NCI-H187 treated with DMSO at 0.1 percent for 48 hours (cell line): ENCODE data around the gene ELMOD1.

Source experiments
- DNase-seq: peaks from one replicate; lab custom pipeline; 2025; lab: John Stamatoyannopoulos, UW

The ELMOD1 gene

DNA sequence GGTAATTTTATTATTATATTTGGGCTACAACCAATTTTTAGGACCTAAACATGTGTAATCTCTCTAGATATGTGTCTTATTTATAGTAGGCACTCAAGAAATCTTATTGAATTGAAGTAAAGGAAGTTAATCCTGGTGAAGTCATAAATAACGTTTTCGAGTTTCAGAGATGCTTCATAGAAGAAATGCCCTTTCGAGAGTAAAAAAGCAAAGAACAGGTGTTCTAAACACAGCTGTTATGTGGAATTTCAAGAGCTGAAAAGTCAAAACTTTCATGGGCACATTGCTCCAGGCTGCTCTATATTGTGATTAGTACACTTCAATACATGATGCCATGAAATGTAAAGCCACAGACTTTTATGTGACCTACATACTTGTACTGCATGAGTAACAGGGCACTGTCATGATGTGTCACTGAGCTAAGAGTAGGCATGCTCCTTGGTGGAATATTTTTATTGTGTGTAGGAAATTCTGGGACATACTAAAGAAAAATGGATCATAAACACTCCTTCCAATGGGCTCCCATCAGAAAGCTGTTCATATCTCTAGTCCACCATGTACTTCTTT, 7.2 kb upstream of the ELMOD1 start:
- no peak for DNase-seq

- no peak for DNase-seq
Observed at GRCh38 chr11:107587306-107587979, 3.5 kb upstream of the ELMOD1 start.

DNA sequence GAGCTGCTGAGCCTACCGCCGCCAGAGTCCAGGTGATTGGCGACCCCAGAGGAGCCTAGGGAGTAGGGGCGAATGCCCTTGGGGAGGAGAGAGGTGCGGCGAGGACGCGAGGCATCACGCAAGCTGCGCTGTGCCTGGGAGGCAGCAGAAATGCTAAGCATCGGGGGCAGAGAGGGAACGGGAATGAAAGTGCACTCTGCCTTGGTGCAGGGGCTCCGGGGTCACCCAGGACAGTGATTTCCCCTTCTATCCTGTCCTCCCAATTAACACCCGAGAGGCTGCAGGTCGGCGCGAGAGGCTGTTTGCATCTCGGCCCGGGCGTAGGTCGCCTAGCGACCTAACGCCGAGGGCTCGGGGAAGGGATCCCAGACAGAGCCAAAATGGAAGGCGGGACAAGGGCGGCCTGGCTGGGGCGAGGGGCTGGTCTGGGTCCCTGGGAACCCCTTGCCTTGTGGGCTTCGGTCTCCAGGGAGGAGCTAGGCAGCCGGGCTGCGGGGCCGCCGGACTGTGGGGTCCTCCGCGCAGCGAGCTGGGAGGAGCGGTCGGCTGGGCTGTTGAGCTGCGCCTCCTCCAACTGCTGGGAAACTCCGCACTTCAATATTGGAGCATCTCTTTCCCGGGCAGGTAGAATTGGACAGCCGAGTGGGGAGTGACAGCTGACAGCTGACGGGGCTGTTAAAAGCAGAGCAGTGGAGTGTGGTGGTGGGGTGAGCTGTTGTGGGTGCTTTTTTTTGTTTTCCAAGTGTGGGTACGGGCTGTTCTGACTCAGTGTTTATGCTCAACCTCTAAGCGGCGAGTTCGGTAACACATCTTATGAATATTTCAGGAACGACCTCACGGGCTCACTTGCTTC, 657 bp downstream of the ELMOD1 start:
- DNase-seq: no peak

- no peak for DNase-seq
Observed at GRCh38 chr11:107592231-107592590, 1.3 kb downstream of the ELMOD1 start.

GRCh38 chr11:107592813-107593212, 1.9 kb downstream of the ELMOD1 start:
- DNase-seq: no peak

- DNase-seq: no peak
Observed at GRCh38 chr11:107593951-107594350, 3.0 kb downstream of the ELMOD1 start.

DNA sequence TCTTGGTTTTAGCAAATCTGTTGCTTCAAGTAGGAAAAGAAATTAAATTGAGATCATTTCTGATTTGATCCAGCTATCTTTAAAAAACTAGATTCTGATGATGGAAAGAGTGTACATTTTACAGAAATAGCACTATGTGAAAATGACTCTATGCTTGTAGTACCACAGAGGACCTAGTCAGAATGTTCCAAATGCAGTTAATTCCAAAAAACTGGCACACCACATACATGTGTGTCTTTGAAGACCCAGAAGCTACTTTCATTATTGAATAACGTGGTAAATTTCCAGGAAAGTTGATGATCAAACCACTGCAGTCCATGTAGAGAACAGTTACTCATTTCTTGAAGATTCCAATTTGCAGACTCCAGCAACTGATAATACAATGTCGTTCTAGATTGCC, 3.8 kb downstream of the ELMOD1 start:
- no peak for DNase-seq

GRCh38 chr11:107598225-107599139, 7.5 kb downstream of the ELMOD1 start:
- DNase-seq: no peak

DNA sequence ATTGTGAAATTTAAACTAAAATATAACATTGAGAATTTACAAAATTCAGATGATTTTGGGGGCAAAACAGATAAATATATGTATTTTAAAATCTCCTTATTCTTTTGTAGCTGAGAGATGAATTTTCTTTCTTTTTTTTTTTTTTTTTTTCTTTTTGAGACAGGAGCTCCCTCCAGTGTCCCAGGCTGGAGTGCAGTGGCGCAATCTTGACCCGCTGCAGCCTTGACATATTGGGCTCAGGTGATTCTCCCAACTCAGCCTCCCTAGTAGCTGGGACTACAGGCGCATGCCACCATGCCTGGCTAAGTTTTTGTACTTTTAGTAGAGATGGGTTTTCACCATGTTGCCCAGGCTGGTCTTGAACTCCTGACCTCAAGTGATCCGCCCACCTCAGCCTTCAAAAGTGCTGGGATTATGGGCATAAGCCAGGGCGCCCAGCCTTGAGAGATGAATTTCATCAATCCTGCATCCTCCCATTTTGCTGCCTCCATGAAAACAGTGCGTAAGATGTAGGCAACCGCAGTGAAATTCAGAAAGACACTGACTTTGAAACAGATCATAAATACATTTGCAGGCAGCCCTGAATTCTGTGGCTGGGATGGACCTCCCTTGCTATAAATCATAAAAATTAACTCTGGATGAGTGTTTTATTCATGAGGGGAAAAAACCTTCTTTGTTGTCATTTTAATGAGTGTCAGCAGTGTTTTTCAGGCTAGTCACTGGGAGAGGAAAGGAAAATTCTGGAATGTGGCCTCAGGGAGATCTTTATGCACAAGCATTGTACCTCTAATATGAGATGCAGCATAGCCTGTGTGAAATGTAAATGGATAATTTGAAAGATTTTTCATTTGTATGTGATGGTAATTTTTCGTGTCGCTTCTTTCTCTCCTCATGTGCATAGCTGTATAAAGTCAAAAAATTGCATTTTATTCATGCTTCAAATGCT, 14.4 kb downstream of the ELMOD1 start:
- no peak for DNase-seq

DNA sequence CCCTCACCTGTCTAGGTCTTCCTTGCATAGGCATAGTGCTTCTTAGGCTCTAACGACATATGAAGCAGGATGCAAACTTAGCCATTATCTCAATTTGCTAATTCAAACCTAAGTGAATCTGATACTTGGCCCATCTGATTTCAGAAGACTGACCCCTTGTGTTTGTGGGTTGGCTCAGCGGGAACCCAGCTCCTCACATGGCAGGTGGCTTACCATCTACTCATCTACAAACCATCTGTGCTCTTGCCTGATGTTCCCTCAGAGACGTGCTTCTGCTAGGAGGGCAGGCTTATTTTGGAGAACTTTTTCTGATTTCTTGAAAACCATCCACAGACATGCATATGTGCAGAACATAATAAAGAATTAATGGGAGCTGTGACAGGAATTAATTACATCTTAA, 15.2 kb downstream of the ELMOD1 start:
- no peak for DNase-seq

DNA sequence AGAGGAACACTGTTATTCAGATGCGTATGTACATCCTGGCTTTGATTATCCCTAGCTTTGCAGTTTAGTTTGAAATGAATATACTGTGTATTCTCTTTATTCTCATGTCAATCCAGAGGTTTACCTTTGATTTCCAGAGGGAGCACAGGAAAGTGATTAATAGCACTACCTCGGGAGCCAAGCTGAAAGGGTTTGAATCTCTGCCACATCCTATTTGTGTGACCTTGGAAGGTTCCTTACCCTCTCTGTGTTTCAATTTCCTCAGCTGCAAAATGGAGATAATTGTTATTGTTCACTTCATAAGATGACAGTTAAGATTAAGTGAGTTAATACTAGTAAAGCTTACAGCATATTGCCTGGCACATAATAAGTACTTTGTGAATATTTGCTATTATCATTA, 17.9 kb downstream of the ELMOD1 start:
- no peak for DNase-seq

DNA sequence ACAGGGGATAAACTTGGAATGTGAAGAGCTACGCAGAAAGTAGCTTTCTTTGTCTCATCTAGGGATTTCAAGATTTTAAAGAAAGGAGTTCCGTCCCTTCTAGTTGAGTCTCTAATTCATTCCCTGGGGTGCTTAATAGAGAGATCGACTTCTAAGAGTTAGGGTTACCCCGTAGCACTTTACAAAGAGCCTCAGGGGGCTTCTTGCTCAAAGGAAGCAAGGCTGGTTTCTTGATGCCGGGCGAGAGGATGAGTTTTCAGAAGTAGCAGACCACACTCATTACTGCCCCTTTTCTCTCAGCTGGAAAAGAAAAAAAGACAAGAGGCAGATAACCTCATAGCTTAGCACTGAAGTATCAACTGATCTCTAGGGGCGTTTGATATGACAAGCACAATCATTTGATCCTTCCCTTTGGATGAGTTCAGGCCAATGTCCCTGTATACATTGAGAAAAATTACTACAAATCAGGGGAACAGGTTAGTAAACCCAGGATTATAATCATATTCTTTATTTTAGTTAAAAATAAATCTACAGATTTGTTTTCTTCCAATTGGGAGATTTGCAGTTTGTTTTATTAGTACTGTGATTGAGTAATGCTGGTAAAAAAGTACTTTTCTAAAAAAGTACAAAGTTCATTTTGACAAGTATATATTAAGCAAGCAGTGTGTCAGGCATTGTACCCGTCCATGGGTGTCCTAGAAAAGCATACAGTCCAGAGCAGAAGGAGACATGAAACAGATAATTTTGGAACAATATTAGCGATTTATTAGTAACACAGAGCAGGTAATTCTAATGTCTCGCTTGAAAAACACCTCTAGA, 18.7 kb downstream of the ELMOD1 start:
- no peak for DNase-seq

DNA sequence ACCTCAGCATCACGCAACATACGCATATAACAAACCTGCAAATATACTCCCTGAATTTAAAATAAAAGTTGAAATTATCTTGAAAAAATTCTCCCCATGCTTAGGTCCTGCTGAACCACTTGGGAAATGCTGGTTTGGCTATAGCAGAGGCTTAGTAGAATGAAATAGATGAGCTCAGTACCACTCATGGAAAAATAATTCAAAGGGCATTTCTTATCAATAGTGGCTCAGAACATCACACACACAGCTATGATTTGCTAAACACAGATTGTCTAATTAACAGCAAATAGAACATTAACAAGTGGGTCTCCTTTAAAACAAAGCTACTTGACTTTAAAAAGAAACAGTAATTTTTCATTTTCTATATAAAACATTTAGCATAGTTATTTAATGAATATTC, 21.5 kb downstream of the ELMOD1 start:
- DNase-seq: no peak

- DNase-seq: no peak
Observed at GRCh38 chr11:107619926-107620325, 29.0 kb downstream of the ELMOD1 start.

- no peak for DNase-seq
Observed at GRCh38 chr11:107621081-107621480, 30.1 kb downstream of the ELMOD1 start.

- DNase-seq: no peak
Observed at GRCh38 chr11:107623183-107623582, 32.2 kb downstream of the ELMOD1 start.

- no peak for DNase-seq
Observed at GRCh38 chr11:107624983-107625684, 34.2 kb downstream of the ELMOD1 start.

- DNase-seq: no peak
Observed at GRCh38 chr11:107625685-107625989, 34.7 kb downstream of the ELMOD1 start.

- no peak for DNase-seq
Observed at GRCh38 chr11:107631043-107631442, 40.1 kb downstream of the ELMOD1 start.

GRCh38 chr11:107631931-107632330, 41.0 kb downstream of the ELMOD1 start:
- DNase-seq: no peak
